Measurements from ENCODE around the gene PTGES3L.
"Not testable (repeated sequence)": the region's sequence is repeated elsewhere in the genome, so short reads cannot be mapped to it uniquely, and the experiment has no call there.

The PTGES3L gene

GRCh38 chr17:42920922-42921321, 59.0 kb downstream of the PTGES3L start:
- DNase-seq (ENCODE audit: low read depth in 2 of 2, low spot score in 1 of 2), result no peak

GRCh38 chr17:42920106-42920900, 59.6 kb downstream of the PTGES3L start:
- DNase-seq (ENCODE audit: low read depth in 2 of 2, low spot score in 1 of 2), result no peak

- DNase-seq (ENCODE audit: low read depth in 2 of 2, low spot score in 1 of 2), result not testable (repeated sequence)
Observed at GRCh38 chr17:42919522-42920077, 60.3 kb downstream of the PTGES3L start.

GRCh38 chr17:42918902-42919521, 60.9 kb downstream of the PTGES3L start:
- no peak for DNase-seq (ENCODE audit: low read depth in 2 of 2, low spot score in 1 of 2)
